Adrenal gland (tissue), 5 donors: Measurements from ENCODE around the gene DEDD.

ENCODE experiments used
- POLR2A ChIP-seq, 2 donors: fragments of 450-650 bp; IDR thresholded peaks; one replicate each; pipeline ENCODE4 v1.6.1; 2017; ENCODE audit warnings: antibody characterized with exemption in 2 of 2, mild to moderate bottlenecking in 2 of 2, moderate library complexity in 1 of 2
- TF ChIP-seq, protein P1 (sequence below), 6 experiments: fragments of 450-650 bp in 4 of 6; fragments of 200-600 bp in 2 of 6; sonication (generic) in 1 of 6; IDR thresholded peaks; 1 replicate in 5 of 6; 2 replicates in 1 of 6; pipeline versions ENCODE4 v1.5.1 to v1.8.0; 2016 to 2021; ENCODE audit warnings: antibody characterized with exemption in 6 of 6, mild to moderate bottlenecking in 2 of 6, moderate library complexity in 1 of 6
- donor health status: DM: no; HTN: no; CAD: no.

DNA sequence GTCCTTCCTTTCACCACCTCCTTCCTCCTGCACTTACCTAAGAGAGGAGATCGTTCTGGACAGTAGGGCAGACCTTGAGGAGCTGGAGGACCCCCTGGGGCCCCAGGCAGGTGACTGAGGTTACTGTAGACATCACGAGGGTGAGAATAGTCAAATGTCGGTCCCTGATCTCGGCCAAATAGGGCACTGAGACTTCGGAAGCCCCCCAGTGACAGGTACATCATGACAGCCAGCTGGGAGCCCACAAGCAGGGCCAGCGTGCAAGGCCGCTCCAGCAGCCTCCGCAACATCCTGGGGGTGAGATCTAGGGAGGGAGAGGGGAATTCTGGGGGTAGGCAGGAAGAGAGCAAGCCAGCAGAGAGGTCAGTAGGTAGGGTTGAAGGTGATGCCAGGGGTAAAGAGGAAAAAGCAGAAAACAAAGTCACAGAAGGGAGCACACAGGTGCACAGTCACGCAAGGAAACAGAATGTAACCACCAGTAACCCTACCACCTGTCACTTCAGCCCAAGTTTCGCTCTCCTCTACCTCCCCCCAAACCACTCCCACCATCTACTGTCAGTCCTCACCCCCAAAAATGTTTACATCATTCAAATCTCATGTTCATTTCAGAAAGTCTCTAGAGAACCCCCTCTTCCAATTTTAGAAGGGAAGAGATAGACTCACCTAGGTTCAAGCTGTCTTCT is 43.4 kb upstream of the DEDD start:
- TF ChIP-seq, protein P1, sequence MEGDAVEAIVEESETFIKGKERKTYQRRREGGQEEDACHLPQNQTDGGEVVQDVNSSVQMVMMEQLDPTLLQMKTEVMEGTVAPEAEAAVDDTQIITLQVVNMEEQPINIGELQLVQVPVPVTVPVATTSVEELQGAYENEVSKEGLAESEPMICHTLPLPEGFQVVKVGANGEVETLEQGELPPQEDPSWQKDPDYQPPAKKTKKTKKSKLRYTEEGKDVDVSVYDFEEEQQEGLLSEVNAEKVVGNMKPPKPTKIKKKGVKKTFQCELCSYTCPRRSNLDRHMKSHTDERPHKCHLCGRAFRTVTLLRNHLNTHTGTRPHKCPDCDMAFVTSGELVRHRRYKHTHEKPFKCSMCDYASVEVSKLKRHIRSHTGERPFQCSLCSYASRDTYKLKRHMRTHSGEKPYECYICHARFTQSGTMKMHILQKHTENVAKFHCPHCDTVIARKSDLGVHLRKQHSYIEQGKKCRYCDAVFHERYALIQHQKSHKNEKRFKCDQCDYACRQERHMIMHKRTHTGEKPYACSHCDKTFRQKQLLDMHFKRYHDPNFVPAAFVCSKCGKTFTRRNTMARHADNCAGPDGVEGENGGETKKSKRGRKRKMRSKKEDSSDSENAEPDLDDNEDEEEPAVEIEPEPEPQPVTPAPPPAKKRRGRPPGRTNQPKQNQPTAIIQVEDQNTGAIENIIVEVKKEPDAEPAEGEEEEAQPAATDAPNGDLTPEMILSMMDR (IDR thresholded peaks at IDR 0.05): no peak
- TF ChIP-seq POLR2A (IDR thresholded peaks at IDR 0.05): no peak
